Stimulated activated CD8-positive, alpha-beta memory T cell treated with anti-CD3 and anti-CD28 coated beads, Interleukin-15, amount 100 ng/mL, for 4 hours (primary cell): ENCODE data around the gene KDM4C.
"Not testable (repeated sequence)": the region's sequence is repeated elsewhere in the genome, so short reads cannot be mapped to it uniquely, and the experiment has no call there.

Experiments used
- DNase-seq, 2 donors: peaks; one replicate each; pipeline ENCODE4 v3.0.0-alpha.2; 2020; ENCODE audit warnings: low read depth in 2 of 2

KDM4C gene

DNA sequence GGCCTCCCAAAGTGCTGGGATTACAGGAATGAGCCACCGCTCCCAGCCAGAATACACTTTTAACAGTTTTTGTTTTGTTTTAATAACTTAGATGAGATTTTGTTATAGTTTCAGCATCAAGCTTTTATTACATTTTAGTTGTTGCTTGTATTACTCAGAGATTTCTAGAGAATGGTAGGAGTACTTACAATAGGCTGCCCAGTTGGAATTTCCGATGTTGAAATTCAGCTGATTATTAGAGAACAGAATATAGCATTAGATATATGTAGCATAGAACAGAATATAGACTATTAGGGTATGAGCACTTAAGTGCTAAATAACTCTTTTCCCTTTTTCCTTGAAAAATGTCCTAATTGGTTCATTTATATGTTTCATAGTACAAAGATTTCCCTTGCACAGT is 6.2 kb downstream of the KDM4C start:
- no peak for DNase-seq

DNA sequence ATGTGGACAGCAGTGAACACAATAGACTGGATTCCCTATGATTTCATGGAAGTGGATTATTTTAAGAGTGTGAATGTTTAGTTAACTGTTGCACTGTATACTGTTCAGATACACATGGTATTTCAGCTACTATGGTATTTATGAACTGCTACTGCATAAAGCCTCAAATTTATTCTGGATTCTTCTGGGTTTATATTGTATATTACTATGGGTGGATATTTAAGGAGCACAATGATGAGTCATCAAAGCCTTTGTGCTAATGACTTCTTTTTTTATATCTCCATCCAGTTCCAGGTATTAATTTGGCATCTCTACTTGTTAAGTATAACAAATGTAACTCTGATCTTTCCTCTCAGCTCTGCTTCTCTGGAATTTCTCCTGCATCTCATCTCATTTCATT is 6.8 kb downstream of the KDM4C start:
- no peak for DNase-seq

DNA sequence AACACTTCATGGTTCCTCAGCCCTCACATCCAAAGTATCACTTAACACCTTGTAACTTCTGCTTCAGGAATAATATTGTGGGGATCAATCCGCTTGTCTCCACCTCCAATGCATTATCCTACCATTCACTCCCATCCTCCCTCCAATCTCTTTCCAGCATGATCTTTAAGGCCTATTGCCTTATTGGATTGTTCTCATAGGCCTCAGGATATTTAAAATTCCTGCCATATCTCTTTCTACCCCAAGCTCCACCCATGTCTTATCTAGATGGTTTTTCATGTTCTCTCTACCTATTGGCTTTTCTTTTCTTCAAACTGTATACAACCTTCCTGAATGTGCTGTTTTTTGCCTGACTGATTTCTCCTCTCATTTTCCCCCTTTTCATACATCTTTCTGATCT is 7.2 kb downstream of the KDM4C start:
- DNase-seq: no peak

DNA sequence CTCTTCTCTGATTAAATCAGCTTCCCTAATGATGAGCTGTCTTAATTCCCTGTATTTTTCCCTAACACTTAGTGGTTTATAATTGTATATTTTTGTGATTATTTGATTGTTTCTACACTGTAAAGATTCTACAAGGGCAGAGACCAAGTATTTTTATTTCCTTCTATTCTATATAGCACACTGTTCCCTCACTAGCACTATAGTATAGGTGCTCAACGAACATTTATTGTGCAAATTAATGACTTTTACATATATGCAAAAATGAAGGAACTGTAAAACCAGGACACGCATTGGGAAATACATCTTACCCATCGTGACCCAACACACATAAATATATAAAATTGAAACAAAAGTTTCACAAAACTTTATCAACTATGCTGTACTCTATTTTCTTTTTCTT is 7.6 kb downstream of the KDM4C start:
- DNase-seq: no peak

DNA sequence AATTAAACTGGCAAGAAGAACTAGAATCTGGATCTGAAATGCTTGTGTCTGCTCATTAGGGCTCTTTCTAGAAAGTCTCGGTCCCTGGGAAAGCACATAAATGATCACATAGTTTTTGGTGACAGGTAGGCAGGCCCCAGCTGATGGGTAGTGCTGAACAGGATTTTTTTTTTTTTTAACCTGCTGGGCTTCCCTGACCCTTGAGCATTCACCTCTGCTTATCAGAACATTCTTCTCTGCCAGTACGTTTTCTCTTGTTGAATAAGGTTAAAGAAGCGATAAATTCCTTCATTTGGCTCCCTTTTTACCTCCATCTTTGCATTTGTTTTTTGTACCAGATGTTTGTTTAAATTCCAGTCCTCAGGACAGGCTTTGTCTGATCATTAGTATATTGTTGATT is 8.8 kb downstream of the KDM4C start:
- DNase-seq: no peak

DNA sequence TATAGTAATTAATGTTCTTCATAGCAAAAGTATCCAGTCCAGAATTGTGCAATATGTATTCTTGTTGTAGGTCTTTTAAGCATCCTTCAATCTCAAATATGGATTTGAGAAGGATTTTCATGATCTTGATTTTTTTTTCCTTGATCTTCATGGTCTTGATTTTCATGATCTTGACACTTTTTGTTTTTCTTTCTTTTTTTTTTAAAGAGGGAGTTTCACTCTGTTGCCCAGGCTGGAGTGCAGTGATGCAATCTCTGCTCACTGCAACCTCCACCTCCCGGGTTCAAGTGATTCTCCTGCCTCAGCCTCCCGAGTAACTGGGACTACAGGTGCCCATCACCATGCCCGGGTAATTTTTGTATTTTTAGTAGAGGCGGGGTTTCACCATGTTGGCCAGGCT is 10.8 kb downstream of the KDM4C start:
- DNase-seq: not testable (repeated sequence)

DNA sequence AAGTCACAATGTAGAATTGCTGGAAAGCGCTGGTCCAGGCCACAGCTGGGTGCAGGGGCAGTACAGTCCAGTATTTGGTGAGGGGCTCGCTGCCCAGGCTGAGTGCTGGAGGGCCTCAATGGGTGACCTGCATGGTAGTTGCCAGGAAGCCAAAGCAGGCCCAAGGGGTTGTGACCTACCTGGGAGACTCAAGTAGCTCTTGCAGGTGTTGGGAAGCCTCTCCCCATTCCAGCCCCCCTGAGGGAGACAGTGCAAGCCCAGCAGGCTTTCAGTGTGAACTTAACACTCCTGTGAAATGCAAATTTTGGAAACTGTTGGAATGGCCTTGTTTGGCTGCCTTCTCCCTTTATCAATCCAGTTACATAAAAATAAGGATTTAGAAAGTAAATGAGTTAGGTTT is 13.9 kb downstream of the KDM4C start:
- DNase-seq: no peak

DNA sequence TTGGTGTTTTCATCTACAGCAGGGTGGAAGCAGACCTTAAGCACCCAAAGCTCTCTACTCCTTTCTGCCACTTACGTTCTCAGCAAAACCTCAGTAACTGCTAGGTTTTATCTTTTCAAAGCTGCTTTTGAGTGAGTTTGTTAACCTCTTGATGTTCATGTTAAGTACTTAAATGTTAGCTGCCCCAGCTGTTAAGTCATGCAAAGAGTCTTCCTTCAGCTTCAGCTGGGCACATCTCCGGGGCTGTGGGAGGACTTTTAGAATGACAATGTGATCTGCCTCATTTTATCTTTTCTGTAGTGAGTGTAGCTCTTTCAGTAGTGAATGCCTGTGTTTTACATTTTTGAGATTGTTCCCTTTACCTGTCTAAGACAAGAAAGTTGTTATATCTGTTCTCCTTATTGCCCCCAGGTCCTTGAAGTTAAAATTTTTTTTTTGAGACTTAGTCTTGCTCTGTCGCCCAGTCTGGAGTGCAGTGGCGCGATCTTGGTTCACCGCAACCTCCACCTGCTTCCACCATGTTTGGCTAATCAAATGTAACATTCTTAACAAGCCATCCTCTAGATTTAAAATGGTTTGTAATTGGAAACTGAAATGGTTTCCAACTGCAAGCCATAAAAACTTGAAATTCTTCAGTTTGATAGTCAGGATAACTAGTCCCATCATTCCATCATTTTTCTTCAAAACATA is 19.6 kb downstream of the KDM4C start:
- no peak for DNase-seq

DNA sequence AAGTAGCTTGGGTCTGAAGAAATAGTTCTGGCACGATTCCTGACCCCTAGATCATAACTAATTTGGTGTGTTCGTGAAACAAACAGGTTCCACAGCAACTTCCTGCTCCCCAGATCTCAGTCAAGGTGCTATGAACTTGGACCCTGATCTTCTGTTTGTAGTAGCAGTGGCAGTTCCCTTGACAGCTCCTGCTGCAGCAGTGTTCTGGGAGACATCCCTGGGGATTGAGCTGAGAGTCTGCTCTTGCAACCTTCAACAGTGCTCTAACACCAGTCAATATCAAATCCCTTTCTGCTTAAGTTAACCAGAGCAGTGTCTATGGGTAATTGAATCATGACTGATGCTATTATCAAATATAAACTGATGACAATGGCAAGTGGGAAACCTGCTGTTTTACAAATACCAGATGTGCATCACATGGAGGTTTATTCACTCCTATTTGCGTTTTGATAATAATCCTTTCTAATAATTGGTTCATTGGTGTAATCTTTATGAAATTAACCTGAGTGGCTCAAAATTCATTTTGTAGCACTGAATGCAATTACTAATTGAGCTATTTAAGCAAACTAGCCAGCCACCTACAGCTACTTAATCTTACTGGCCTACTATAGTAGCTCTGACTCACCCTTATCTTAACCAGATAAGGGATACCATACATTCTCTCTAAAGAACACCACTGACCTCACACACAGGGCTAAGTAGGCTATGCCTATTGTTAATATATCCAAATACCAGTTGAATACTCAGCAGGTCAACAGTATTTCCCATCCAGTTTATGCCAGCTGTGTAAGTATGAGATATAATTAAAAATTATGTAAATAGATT is 21.9 kb downstream of the KDM4C start:
- DNase-seq: no peak

DNA sequence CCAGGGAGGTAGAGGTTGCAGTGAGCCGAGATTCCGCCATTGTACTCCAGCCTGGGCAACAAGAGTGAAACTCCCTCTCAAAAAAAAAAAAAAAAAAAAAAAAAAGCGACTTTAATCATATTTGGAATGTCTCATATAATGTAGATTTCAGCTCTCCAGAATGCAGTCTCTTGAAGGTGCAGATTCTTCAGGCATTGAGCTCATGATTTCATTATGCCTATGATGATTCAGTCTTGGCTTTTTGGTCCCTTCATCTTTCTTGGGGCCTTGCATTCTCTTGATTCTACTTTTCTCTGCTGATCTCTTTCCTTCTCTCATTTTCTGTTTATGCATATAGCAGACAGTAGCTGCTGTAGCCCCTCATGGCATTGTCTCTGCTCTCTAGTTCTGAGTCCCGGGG is 22.9 kb downstream of the KDM4C start:
- DNase-seq: no peak

DNA sequence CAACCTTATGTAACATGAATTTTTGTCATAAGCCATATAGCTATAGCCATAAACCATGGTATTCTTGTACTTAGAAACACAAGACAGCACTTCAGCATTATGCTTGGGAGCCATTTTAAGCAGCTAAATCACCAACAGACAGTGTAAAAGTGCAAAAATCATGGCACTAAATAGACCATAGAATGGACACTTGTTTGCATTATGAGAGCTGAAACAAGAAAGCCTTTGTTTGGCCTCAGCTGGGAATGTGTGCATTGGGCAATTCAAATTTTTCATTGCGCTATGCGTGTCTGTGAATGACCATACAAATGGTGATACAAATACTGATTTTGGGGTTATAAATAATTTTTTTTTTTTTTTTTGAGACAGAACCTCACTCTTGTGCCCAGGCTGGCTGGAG is 23.7 kb downstream of the KDM4C start:
- no peak for DNase-seq

DNA sequence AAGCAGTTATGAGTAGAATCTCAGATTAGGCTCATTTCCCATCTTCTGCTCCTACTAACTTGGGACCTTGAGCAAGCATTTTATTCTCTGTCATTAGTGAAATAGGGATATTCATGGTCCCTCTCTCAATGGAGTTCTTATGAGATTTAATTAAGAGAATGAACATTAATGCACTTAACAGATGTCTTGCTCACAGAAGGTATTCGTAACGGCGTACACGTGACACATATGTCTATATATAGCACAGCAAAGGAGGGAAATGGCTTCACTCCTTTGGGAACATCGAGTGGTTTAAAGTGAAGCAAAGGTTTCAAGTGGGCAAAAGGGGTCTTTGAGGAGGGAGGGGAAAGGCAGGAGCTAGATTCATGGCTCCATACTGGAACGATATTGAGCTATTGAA is 24.6 kb downstream of the KDM4C start:
- no peak for DNase-seq

DNA sequence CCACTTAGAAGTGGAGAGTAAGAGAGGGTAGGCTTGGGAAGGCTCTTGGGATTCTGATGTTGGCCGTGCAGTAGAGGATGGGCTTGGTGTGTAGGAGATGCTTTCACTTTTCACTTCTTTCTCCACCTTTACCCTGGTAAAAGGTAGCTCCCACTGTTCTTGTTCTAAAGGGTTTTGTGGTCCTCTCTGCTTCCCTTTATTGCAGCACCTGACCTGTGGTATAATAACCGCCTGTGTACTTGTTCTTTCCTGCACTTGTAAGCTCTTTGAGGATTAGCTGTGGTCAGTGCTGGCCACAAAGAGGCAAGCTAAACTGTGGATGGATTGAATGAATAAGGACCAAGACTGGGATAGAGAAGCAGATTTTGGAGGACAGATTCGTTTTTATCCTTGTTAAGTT is 25.2 kb downstream of the KDM4C start:
- DNase-seq: no peak

DNA sequence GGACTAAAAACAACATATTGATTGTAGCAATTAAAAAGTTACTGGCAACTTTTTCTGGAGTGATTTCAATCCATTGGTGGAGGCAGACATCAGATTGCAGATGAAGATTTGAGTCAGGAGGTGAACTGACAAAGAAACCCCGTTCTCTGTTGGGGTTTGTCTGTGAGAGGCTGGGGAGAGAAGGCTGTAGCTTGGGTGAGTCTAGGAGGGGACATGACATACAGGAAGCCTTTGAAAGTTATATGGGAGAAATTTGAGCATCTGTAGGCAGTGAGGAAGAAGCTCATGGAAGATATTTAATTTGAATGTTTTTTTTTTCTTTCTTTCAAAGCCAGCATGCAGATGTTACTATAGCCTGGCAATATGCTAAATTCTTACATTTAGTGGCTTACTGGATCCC is 26.0 kb downstream of the KDM4C start:
- no peak for DNase-seq

DNA sequence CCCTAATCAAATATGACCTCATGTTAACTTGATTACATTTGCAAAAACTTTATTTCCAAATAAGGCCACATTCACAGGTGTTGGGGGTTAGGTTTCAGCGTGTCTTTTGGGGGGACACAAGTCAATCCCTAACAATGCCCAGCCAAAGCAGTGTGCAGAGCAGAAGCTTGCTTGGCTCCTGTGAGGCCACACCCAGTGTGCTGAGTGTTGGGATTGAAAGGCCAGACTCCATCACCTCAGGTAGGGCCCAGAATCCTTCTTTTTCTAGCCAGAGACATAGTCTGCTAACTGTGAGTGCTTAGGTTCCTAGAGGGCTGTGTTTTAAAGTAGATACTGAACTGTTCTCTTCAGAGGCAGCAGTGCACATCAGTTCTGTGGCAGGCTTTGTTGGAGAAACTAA is 27.9 kb downstream of the KDM4C start:
- DNase-seq: no peak

DNA sequence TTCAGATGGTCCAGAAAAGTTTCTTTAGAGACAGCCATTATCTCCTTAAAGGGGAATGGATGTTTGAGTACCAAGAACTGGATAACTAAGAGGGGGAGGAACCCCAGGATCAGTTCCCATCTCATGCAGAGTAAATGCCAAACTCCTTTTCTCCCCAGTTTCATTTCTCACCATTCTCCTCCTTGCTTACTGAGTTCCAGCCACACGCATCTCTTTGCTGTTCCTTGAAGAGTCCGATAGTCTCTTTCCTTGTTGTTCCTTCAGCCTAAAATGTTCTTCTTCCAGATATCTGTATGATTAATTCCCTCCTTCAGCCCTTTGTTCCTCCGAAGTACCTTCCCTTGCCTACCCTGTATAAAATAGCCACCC is 30.0 kb downstream of the KDM4C start:
- no peak for DNase-seq

DNA sequence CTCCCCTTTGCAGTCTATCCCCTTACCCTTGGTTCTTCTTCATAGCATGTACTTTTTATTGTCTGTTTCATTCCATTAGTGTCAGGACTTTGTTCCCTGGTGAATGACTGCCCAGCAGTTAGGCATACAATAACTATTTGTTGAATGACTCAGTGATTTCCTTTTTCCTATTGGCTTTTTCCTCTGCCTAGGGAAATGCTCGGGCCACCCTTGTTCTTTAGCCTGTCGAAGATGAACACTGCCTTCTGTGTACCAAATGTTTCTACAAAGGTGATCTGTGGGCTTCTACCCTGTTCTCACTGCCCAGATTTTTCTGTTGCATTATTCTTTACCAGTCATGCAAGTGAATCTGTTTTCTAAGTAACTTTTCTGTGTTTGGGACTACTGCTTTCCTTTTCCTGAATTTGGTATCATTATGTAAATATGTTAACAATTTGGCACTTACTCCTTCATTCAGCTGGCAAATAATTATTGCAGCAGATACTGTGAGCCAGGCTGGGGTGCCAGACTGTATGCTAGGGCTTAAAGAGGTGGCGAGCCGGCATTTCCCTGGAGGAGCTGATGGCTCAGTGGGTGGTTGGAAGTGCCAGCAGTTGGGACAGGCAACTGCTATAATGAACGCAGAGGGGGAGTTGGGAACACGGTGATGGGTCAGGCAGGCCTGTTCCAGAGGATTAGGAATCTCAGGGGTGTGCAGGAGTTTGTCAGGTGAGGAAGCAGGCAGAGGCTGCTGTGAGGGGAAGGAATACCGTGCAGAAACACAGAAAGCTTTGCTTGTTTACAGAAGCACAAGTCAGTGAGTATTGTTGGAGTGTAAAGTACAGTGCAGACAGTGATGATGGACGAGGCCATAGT is 30.6 kb downstream of the KDM4C start:
- DNase-seq: no peak

DNA sequence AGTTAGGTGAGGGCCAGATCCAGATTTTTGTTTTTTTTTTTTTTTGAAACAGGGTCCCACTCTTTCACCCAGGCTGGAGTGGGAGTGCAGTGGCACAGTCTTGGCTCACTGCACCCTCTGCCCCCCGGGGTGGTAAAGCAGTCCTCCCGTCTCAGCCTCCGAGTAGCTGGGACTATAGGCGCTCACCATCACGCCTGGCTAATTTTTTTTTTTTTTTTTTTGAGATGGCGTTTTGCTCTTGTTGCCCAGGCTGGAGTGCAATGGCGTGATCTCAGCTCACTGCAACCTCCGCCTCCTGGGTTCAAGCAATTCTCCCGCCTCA is 31.2 kb downstream of the KDM4C start:
- not testable (repeated sequence) for DNase-seq

DNA sequence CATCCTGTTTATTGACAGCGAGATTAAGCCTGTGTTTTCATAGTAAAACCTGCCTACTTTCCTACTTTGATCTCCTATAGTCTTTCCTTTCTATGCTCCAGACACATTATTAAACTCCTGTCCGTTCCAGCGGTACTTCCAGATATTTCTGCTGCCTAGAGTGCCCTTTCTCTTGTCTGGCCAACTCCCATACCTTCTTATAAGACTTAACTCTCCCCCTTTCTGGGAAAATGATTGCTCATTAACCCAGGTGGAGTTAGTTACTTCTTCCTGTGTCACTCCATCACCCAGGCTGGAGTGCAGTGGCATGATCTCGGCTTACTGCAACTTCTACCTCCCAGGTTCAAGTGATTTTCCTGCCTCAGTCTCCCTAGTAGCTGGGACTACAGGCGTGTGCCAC is 33.1 kb downstream of the KDM4C start:
- DNase-seq: no peak

DNA sequence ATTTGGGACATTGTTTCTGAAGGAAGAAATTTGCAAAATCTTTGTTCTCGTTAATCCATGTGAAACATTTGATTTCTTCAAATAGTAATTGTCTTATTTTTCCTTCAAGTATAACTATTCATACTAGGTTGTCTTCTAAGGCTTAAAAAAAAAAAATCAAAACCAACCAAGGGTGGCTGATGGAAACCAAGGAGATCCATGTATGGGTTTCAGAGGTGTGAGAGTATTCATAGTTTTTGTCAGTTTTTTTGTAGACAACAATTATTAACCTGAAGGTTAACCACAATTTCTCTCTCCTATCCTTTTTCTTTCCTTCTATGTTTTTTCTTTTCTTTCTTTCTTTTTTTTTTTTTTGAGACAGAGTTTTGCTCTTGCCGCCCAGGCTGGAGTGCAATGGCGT is 35.4 kb downstream of the KDM4C start:
- DNase-seq: no peak

DNA sequence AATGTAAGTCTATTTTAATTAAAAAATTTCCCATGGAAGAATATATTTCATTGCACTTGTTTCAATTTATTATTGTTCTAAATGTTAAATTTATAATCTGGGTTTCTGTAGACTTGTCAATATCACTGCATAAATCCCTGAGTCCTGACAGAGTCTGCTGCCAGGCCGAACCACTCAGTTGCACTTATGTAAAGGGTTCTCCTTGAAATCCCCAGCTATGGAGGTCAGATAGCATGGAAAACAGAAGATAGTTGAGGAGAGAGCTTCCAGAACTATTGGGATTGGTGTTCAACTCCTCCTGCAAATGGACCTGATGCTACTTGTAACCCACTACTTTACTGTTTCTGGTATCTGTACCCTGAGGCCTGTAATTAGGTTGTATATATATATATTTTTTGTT is 37.2 kb downstream of the KDM4C start:
- no peak for DNase-seq

DNA sequence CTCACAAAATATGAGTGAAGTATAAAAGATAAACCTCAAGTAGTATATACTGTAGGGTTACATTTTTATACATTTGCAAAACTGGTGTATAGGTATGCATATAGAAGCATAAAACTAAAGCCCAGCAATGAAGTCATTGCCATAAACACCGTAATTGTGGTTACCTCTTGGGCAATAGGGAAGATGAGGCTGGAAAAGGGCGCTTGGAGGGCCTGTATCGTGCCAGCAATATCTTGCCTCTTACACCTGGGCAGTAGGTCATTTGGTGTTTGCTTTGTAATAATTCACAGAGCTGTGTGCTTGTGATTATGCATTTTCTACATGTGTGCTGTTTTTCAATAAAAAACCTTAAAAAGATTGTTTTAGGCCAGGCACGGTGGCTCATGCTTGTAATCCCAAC is 45.2 kb downstream of the KDM4C start:
- DNase-seq: no peak

DNA sequence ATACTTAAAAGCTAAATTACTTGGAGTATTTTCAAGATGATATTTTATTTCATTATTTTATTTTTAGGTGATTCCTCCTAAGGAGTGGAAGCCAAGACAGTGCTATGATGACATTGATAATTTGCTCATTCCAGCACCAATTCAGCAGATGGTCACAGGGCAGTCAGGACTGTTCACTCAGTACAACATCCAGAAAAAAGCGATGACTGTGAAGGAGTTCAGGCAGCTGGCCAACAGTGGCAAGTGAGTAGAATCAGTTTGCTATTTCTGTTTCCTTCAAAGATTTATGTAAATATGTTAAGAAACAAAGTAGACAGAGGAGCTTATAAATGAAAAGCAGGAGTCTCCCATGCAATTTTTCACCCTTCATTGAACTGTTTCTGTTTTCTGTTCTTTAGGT is 47.8 kb downstream of the KDM4C start:
- DNase-seq: no peak
